Skeletal muscle tissue (tissue), 4 donors: ENCODE data around the gene MDK. TPM values are rescaled to one million over a fixed set of nuclear protein-coding genes. Genes with fewer than 3 reads are reported as not detected.

Experiments used
- H3K27ac ChIP-seq: one replicate; pipeline ENCODE4 v1.7.0; 2013; ENCODE audit warnings: mild to moderate bottlenecking, low read depth, low read length, inconsistent platforms
- H3K27me3 ChIP-seq, 3 donors: one replicate each; pipeline ENCODE4 v1.7.0; 2013; ENCODE audit warnings: low read length in 3 of 3; ENCODE audit not compliant: control insufficient read depth in 3 of 3, insufficient read depth in 3 of 3
- H3K36me3 ChIP-seq, 3 donors: one replicate each; pipeline ENCODE4 v1.7.0; 2013; ENCODE audit warnings: low read length in 3 of 3; ENCODE audit not compliant: control insufficient read depth in 3 of 3, insufficient read depth in 3 of 3
- H3K4me1 ChIP-seq, 3 donors: one replicate each; pipeline ENCODE4 v1.7.0; 2013; ENCODE audit warnings: low read length in 3 of 3, mild to moderate bottlenecking in 3 of 3; ENCODE audit not compliant: control insufficient read depth in 3 of 3, insufficient read depth in 3 of 3
- H3K4me3 ChIP-seq, 3 donors: one replicate each; pipeline ENCODE4 v1.7.0; 2013; ENCODE audit warnings: low read length in 3 of 3
- H3K9ac ChIP-seq, 3 donors: one replicate each; pipeline ENCODE4 v1.7.0; 2013; ENCODE audit warnings: low read length in 3 of 3, mild to moderate bottlenecking in 3 of 3, moderate library complexity in 2 of 3, low read depth in 1 of 3
- H3K9me3 ChIP-seq, 3 donors: one replicate each; pipeline ENCODE4 v1.7.0; 2013; ENCODE audit warnings: low read length in 3 of 3; ENCODE audit not compliant: control insufficient read depth in 3 of 3
- total RNA-seq: library from RNA; depleted of rRNA; stranded (reverse); fragments of >200 nt; gene quantifications from one replicate; pipeline ENCODE4 v1.2.3, GENCODE V29; 2014
- donor health status: Osteomylitis.

MDK gene
- total RNA-seq, 1 donor from 2014 or later: 28.2 TPM

GRCh38 chr11:46373787-46374740, 7.4 kb upstream of the MDK start:
- H3K9me3 ChIP-seq: no peaks in the 10 kb centered on the region
- H3K4me1 ChIP-seq: peaks cover 0 to 5% (median 2%) of the 10 kb centered on the region in 3 donors
- no peaks in the 10 kb centered on the region for H3K27me3 ChIP-seq
- H3K27ac ChIP-seq: no peak overlapping the region
- no peak overlapping the region for H3K4me3 ChIP-seq
- no peak overlapping the region for H3K9ac ChIP-seq
- H3K36me3 ChIP-seq: peaks cover 73 to 85% (median 79%) of the 10 kb centered on the region in 3 donors

- Histone ChIP-seq H3K9ac (no peak overlapping the region), H3K9me3 (no peaks in the 10 kb centered on the region), H3K4me1 (peaks cover 0 to 9% (median 2%) of the 10 kb centered on the region in 3 donors), H3K27me3 (no peaks in the 10 kb centered on the region), H3K4me3 (no peak overlapping the region), H3K36me3 (peaks cover 66 to 77% (median 73%) of the 10 kb centered on the region in 3 donors), H3K27ac (no peak overlapping the region)
Measured at GRCh38 chr11:46374815-46375214, 6.7 kb upstream of the MDK start.

- H3K36me3 ChIP-seq: peaks cover 58 to 70% (median 66%) of the 10 kb centered on the region in 3 donors
- H3K4me3 ChIP-seq: no peak overlapping the region
- no peaks in the 10 kb centered on the region for H3K9me3 ChIP-seq
- H3K9ac ChIP-seq: no peak overlapping the region
- H3K27me3 ChIP-seq: no peaks in the 10 kb centered on the region
- H3K4me1 ChIP-seq: peaks cover 0 to 9% (median 2%) of the 10 kb centered on the region in 3 donors
- no peak overlapping the region for H3K27ac ChIP-seq
Measured at GRCh38 chr11:46375392-46376101, 5.9 kb upstream of the MDK start.

- H3K9ac ChIP-seq: no peak overlapping the region
- H3K4me1 ChIP-seq: peaks cover 4 to 9% (median 6%) of the 10 kb centered on the region in 3 donors
- H3K4me3 ChIP-seq: no peak overlapping the region
- H3K36me3 ChIP-seq: peaks cover 53 to 64% (median 60%) of the 10 kb centered on the region in 3 donors
- no peak overlapping the region for H3K27ac ChIP-seq
- H3K9me3 ChIP-seq: no peaks in the 10 kb centered on the region
- peaks cover 0 to 4% (median 0%) of the 10 kb centered on the region in 3 donors for H3K27me3 ChIP-seq
Measured at GRCh38 chr11:46376258-46377050, 5.0 kb upstream of the MDK start.

GRCh38 chr11:46377290-46377689, 4.2 kb upstream of the MDK start:
- no peak overlapping the region for H3K4me3 ChIP-seq
- peaks cover 2 to 10% (median 6%) of the 10 kb centered on the region in 3 donors for H3K27me3 ChIP-seq
- H3K9ac ChIP-seq: no peak overlapping the region
- H3K9me3 ChIP-seq: no peaks in the 10 kb centered on the region
- peaks cover 45 to 55% (median 52%) of the 10 kb centered on the region in 3 donors for H3K36me3 ChIP-seq
- peaks cover 10 to 14% (median 12%) of the 10 kb centered on the region in 3 donors for H3K4me1 ChIP-seq
- H3K27ac ChIP-seq: no peak overlapping the region

- Histone ChIP-seq H3K36me3 (peaks cover 41 to 50% (median 48%) of the 10 kb centered on the region in 3 donors), H3K9ac (no peak overlapping the region), H3K4me1 (peaks cover 14 to 20% (median 15%) of the 10 kb centered on the region in 3 donors), H3K9me3 (no peaks in the 10 kb centered on the region), H3K27me3 (peaks cover 6 to 15% (median 11%) of the 10 kb centered on the region in 3 donors), H3K4me3 (no peak overlapping the region), H3K27ac (no peak overlapping the region)
Measured at GRCh38 chr11:46377831-46378230, 3.6 kb upstream of the MDK start.

- H3K4me1 ChIP-seq: peaks cover 14 to 23% (median 15%) of the 10 kb centered on the region in 3 donors
- H3K27me3 ChIP-seq: peaks cover 6 to 17% (median 16%) of the 10 kb centered on the region in 3 donors
- peak overlapping the region in 1 of 3 donors; percentile 8 for H3K9ac ChIP-seq
- peaks cover 41 to 48% (median 47%) of the 10 kb centered on the region in 3 donors for H3K36me3 ChIP-seq
- H3K9me3 ChIP-seq: no peaks in the 10 kb centered on the region
- H3K27ac ChIP-seq: no peak overlapping the region
- no peak overlapping the region for H3K4me3 ChIP-seq
Measured at GRCh38 chr11:46378296-46378695, 3.2 kb upstream of the MDK start.

GRCh38 chr11:46378811-46379481, 2.5 kb upstream of the MDK start:
- Histone ChIP-seq H3K27ac (no peak overlapping the region), H3K4me1 (peaks cover 14 to 23% (median 15%) of the 10 kb centered on the region in 3 donors), H3K9me3 (no peaks in the 10 kb centered on the region), H3K9ac (no peak overlapping the region), H3K36me3 (peaks cover 36 to 43% (median 42%) of the 10 kb centered on the region in 3 donors), H3K4me3 (no peak overlapping the region), H3K27me3 (peaks cover 6 to 19% (median 18%) of the 10 kb centered on the region in 3 donors)
